Measurements from ENCODE around the gene RPIA.
"Not testable (repeated sequence)": the region's sequence is repeated elsewhere in the genome, so short reads cannot be mapped to it uniquely, and the experiment has no call there.

Gene RPIA

DNA sequence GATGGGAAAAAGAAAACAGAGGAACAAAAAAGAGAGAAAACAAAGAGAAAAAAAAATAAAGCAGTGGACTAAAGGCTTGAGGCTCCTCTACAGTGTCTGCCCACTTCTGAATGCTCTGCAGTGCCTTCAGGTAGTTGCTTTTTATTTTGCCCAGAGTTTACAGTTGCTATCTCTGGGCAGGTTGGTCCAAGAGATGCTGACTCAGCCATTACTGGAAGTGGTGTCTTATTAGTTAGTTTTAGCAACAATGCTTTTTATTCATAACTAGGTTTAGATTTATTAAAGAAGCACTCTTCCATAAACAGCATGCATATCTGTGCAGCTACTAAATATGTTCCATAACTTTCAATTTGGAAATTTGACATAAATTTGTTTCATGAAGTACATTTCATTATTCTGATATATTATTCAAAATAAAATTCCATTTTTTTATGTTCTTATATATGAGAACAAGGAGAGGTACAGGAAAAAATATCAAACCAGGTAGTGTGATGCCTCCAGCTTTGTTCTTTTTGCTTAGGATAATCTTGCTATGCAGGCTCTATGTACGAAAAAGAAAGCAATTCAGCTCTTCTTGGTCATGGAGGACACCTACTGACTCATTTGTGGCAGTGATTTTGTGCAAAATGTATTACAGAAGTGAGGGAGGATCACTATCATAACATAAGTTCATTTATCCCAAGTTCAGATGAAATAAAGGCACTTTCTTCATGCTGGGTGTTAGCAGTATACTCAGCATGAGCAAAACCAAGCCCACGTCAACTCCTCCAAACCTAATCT, 69.5 kb downstream of the RPIA start:
- DNase-seq (ENCODE audit: insufficient read length, low spot score): no peak
- FAIRE-seq: no peak
- TF ChIP-seq, protein P1, sequence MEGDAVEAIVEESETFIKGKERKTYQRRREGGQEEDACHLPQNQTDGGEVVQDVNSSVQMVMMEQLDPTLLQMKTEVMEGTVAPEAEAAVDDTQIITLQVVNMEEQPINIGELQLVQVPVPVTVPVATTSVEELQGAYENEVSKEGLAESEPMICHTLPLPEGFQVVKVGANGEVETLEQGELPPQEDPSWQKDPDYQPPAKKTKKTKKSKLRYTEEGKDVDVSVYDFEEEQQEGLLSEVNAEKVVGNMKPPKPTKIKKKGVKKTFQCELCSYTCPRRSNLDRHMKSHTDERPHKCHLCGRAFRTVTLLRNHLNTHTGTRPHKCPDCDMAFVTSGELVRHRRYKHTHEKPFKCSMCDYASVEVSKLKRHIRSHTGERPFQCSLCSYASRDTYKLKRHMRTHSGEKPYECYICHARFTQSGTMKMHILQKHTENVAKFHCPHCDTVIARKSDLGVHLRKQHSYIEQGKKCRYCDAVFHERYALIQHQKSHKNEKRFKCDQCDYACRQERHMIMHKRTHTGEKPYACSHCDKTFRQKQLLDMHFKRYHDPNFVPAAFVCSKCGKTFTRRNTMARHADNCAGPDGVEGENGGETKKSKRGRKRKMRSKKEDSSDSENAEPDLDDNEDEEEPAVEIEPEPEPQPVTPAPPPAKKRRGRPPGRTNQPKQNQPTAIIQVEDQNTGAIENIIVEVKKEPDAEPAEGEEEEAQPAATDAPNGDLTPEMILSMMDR (IDR thresholded peaks at IDR 0.05; ENCODE audit: insufficient read depth, missing control alignments): no peak

DNA sequence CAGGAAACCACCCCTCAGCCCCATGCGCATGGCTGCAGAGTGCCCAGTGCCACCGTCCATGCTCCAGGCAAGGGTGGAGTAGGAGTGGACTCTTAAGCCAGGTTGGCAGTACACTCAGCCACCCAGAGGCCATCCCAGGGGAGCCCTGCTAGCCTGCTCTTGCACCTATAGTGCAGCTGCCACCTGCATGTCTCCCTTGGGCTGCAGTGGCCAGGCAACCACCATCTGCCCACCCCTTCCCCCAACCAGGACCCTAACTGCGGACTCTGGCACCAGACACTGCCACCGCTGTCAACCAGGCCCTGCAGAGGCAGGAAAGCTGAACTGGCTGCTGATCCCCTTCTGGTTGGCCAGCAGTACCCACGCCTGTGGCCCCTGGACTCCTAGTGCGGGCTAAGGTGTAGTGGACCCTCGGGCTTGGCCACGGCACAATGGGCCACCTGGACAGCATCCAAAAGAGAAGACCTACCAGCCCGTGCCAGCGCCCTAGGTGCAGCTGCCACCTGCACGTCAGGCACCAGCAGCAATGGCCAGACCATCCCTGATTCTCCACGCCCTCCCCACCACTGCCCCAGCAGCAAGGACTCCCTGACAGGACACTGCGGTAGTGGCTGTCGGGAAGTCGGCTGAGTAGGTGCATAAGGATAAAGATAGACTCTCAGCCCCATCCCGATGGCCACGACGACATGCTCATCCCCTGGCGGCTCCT, 72.8 kb downstream of the RPIA start:
- DNase-seq (ENCODE audit: insufficient read length, low spot score) (no peak), FAIRE-seq (no peak)
- TF ChIP-seq, protein P1 (IDR thresholded peaks at IDR 0.05; ENCODE audit: insufficient read depth, missing control alignments): no peak

DNA sequence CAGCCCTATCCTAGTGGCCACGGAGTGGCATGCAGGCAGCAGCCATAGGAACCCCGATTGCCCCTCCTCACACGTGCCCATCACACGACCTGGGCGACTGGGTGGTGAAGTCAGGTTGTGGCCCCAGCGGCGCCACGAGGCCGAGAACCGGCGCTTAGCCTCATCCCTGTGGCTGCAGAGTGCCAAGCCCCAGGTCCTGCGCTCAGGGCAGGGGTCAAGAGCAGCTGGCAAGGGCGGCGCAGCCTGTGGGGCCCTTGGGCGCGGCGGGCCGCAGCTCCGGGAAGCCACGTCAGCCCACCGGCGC, 73.3 kb downstream of the RPIA start:
- FAIRE-seq: no peak
- TF ChIP-seq, protein P1 (IDR thresholded peaks at IDR 0.05; ENCODE audit: insufficient read depth, missing control alignments): no peak
- no peak for DNase-seq (ENCODE audit: insufficient read length, low spot score)

DNA sequence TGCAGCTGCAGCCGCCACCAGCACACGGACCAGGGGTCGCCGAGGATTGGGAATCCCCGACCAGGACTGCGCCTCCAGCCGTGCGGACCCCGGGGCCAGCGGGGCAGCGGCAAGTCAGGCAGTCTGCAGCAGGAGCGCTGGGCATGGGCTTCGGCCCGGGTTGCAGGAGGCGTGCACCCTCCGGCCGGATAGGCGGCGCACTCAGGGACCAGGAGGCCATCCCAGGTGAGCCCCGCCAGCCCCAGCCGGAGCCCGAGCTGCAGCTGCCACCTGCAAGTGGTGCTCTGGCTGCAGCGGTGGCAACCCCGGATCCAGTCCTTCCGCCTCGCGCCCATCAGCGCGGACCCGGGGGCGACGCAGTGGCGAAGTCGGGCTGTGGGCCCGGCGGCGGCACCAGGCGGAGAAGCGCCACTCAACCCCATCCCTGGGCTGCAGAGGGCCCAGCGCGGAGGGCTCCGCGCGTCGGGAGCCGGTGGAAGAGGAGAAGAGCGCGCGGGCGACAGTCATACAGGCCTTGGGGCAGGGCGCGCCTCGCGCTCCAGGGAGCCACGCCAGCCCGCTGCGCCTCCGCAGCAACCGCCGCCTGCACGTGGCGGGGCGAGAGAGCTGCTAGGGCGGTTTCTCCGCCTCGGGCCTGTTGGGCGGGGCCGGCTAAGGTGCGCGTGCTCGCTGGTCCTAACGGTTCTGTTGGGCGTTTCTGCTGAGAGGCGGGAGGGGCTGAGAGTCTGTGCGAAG, 73.8 kb downstream of the RPIA start:
- TF ChIP-seq, protein P1 (IDR thresholded peaks at IDR 0.05; ENCODE audit: insufficient read depth, missing control alignments): no peak
- no peak for FAIRE-seq
- no peak for DNase-seq (ENCODE audit: insufficient read length, low spot score)

DNA sequence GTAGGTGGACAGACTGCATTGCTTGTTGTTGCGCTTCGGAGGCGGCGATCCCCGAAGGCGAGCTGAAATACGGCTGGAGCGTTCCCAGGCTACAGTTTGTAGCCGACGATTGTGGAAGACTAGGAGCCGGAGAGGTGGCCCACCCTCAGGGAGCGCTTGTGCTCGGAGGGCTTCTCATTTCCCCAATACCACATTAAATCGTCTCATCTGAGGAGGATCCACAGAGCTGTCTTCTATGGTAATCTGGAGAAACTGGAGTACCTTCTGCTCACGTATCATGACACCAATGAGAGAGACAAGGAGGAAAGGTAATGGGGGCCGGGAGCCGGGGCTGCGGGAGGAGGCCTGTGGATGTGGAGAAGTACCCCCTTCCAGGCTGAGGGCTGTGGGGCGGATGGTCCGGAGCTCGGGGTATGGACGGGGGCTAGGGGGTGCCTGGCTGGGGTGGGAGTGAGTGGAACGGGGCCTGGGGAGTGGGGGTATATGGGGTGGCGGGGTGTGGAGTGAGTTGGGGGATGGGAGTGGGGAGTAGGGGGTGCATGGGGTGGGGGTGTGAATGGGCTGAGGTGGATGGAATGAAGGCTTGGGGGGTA, 74.5 kb downstream of the RPIA start:
- DNase-seq (ENCODE audit: insufficient read length, low spot score); FAIRE-seq: not testable (repeated sequence)

DNA sequence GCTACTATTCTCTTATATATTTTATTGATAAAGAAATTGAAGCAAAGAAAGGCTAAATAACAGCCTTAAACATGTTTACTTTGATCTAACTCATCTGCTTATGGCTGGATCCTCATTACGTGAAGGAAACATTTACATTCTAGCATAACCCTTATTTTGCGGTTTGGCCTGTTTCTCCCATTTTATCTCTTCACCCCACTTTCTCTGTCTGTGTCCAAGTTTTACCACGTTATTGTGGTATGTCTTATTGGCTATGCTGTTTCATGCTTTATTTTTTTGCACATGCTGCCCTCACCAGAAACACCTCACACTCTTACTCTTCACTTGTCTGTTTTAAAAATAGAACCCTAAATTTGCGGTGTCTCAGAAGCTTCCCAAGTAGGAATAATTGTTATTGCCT, 78.5 kb downstream of the RPIA start:
- FAIRE-seq (no peak), DNase-seq (ENCODE audit: insufficient read length, low spot score) (no peak)

DNA sequence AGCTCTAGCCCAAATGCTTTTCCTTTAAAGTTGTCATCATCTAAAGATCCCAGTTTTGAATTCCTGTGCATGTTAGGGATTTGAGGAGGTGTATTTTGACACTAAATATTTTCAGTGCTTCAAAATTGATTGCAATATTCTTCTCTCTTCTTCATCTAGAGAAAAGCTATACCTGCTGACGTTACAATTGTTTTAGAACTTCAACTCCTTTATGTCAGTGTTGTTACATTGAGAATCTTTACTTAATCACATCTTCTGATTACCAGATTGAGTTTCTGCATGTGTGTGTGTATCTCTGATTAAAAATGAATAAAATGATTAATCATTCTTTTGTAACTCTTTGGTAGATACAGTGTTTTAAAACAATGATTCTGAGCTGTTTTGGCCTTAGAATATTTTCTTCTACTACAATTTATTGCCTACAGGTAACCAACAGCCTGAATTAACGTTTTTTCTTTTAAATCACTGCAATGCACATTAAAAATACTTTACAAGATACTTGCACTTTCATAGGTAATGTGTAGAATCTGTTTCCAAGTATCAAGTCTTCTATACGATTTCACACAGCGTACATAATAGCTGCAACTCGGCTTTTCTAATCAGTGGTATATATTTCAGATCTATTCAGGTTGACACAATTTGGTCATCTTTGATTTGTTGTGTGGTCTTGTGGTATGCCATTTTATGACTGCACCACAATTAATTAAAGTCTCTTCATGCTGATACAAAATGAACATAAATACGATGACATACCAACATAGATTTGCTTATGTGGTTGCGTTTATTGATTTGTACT, 82.0 kb downstream of the RPIA start:
- DNase-seq (ENCODE audit: insufficient read length, low spot score); FAIRE-seq: not testable (repeated sequence)

More for the DNA sequence above, 78.5 kb downstream of the RPIA start:
- TF ChIP-seq, protein P1 (IDR thresholded peaks at IDR 0.05; ENCODE audit: insufficient read depth, missing control alignments): no peak

DNA sequence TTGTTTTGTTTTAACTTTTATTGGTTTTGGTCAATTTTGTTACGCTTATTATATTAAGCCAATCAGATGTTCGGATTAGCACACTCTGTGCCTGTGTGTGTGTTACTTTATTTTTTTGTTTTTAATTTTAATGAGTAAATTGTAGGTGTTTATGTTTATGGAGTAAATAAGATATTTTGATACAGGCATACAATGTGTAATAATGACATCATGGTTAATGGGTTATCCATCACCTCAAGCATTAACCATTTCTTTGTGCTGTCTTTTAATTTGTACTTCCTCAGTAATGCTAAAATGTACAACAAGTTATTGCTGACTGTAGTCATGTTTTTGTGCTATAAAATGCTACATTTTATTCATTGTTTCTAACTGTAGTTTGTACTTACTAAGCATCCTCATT, 97.7 kb downstream of the RPIA start:
- FAIRE-seq; DNase-seq (ENCODE audit: insufficient read length, low spot score): not testable (repeated sequence)

DNA sequence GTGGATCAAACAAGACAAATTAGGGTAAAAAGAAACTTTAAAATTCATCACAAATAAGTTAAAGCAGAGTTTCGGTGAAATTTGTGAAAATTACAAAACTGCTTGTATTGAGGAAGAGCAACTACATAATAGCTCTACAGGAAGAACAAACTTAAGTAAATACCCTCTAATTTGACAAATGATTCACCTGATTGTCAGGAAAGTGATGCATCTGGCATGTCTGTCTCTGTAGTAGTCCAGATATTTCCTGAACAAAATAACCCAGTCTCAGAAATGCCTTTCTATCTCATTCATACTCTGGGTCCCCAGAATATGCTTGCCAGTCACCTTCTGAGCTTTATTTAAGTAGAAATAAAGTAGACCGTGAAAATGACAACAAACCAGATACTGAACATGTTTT, 104.5 kb downstream of the RPIA start:
- FAIRE-seq; DNase-seq (ENCODE audit: insufficient read length, low spot score): not testable (repeated sequence)

DNA sequence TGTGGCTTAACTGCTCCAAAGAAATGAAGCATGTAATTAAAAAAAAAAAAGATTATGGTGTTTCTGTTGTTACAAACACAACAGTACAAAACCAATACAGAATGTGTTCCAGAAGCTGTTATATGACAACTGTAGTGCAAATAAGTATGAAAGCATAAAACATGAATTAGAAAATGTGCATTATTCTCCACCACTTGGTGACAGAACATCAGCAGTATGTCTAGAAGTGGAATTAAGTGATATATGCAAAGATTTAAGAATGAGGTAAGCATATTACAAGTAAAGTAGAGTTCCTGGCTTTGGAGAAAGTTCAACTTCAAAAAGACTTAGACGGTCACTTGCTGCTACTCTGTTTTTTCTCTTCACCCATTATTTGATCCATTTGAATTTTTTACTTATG, 105.0 kb downstream of the RPIA start:
- not testable (repeated sequence) for FAIRE-seq; DNase-seq (ENCODE audit: insufficient read length, low spot score)

DNA sequence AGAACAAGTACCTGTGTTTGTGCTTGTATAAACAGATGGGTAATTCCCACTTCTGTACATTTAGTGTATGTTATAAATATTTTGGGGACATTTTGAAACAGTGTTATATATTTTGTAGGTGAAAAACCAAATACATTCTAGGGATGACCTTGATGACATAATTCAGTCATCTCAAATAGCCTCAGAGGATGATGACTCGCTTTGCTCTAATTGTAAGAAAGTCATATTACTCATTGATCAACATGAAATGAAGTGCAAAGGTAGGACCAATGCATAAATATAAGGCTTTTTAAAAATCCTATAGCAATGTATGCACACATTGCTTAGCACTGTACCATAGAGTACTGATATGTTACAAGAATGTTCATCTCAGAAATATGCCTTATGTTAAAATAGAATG, 105.7 kb downstream of the RPIA start:
- not testable (repeated sequence) for FAIRE-seq; DNase-seq (ENCODE audit: insufficient read length, low spot score)

All from D721Med (cell line).